ENCODE results near the gene TIGD6. TPM values are rescaled to one million over a fixed set of nuclear protein-coding genes. Genes with fewer than 3 reads are reported as not detected.

The TIGD6 gene
- total RNA-seq, 4 donors from 2014 or later, result 2.4 to 5.1 (median 3.8) TPM

DNA sequence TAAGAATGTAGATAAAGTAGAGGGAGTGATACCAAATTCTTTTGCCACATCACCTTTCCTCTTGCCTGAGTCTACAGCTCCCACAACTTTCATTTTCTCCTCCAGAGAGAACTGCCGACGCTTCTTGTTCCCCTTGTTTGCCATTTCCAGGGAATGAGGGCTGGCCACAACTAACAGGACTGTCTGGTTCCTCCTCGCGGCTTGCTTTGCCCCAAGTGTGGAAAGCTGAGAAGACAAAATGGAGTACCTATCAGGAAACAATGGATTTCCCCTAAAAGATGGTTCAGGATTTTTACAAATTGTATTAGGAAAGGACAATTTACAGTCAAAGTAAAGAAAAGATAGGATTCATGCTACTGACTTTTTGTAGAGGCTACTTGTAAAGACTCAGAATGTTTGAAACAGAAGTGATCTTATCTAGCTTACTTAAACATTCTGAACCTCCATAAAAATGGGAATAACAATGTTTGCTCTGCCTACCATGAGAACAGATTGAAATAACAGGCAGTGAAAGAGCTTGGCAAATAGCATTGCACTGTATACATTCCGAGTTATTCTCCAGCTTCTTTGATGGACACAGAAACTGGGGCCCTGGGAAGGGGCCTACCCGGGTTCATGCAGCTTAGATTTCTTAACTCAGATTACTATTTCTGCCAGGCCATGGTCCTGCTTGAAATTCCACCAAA, 4.1 kb downstream of the TIGD6 start:
- no peaks in the 10 kb centered on the region for H3K27me3 ChIP-seq
- H3K4me3 ChIP-seq, result no peak overlapping the region
- no peak overlapping the region for H3K27ac ChIP-seq
- H3K36me3 ChIP-seq, result peaks cover 0 to 27% of the 10 kb centered on the region in 2 donors
- no peaks in the 10 kb centered on the region for H3K9me3 ChIP-seq
- TF ChIP-seq POLR2AphosphoS5 (IDR thresholded peaks at IDR 0.05), result no peak
- no peak for TF ChIP-seq POLR2A (IDR thresholded peaks at IDR 0.05)
- TF ChIP-seq, protein P1, sequence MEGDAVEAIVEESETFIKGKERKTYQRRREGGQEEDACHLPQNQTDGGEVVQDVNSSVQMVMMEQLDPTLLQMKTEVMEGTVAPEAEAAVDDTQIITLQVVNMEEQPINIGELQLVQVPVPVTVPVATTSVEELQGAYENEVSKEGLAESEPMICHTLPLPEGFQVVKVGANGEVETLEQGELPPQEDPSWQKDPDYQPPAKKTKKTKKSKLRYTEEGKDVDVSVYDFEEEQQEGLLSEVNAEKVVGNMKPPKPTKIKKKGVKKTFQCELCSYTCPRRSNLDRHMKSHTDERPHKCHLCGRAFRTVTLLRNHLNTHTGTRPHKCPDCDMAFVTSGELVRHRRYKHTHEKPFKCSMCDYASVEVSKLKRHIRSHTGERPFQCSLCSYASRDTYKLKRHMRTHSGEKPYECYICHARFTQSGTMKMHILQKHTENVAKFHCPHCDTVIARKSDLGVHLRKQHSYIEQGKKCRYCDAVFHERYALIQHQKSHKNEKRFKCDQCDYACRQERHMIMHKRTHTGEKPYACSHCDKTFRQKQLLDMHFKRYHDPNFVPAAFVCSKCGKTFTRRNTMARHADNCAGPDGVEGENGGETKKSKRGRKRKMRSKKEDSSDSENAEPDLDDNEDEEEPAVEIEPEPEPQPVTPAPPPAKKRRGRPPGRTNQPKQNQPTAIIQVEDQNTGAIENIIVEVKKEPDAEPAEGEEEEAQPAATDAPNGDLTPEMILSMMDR (IDR thresholded peaks at IDR 0.05), result no peak
- TF ChIP-seq EP300 (IDR thresholded peaks at IDR 0.05), result no peak
- ATAC-seq, result no peak
- H3K4me1 ChIP-seq, result peaks cover 4 to 14% (median 4%) of the 10 kb centered on the region in 3 donors
- WGBS, 2 donors (ENCODE audit: low coverage in 1 of 2), result 79 to 86% methylated on average over 6 of the region's 6 CpGs

DNA sequence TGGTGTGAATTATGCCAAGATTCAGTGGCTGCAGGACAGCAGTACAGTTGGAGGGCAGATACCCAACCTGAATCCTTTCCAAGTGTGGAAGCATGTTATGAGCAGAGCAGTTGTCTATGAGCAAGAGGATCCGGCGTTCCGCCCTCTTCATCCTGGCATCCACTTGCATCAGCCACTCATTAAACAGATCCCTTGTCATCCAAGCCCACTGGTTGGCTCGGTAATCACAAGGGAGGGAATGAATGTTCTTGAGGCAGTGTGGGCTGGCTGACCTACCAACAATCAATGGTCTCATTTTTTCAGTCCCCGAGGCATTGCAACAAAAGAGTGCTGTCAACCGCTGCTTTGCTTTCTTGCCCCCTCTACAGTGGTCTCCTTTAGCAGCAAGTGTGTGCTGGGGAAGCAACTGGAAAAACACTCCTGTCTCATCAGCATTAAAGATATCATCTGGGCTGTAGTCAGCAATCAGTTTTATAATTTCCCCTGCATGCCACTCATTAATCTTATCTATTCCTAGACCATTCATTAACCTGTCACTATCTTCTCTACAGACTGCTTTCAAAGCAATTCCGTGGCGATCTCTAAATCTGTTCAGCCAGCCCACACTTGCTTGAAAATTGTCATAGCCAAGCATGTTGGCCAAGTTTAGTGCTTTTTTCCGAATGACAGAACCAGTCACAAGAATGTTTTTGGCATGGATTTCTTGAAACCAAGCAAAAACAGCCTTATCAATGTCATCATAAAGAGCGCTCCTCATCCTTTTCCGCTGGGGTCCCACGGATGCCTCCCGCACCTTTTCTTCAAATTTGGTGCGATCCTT, 4.9 kb downstream of the TIGD6 start:
- WGBS, 2 donors (ENCODE audit: low coverage in 1 of 2), result 74 to 86% methylated on average over 5 to 12 of the region's 14 CpGs
- Histone ChIP-seq H3K27me3 (no peaks in the 10 kb centered on the region), H3K36me3 (peaks cover 0 to 27% of the 10 kb centered on the region in 2 donors), H3K9me3 (no peaks in the 10 kb centered on the region), H3K4me3 (no peak overlapping the region), H3K27ac (no peak overlapping the region), H3K4me1 (peaks cover 4 to 11% (median 4%) of the 10 kb centered on the region in 3 donors)
- ATAC-seq, result no peak
- TF ChIP-seq POLR2A (IDR thresholded peaks at IDR 0.05) (no peak), POLR2AphosphoS5 (IDR thresholded peaks at IDR 0.05) (no peak), EP300 (IDR thresholded peaks at IDR 0.05) (no peak)
- TF ChIP-seq, protein P1 (IDR thresholded peaks at IDR 0.05), result no peak

GRCh38 chr5:149993471-149993870, 7.0 kb downstream of the TIGD6 start:
- H3K9me3 ChIP-seq, result no peaks in the 10 kb centered on the region
- no peak overlapping the region for H3K4me3 ChIP-seq
- peaks cover 0 to 27% of the 10 kb centered on the region in 2 donors for H3K36me3 ChIP-seq
- no peak for ATAC-seq
- no peaks in the 10 kb centered on the region for H3K27me3 ChIP-seq
- TF ChIP-seq, protein P1 (IDR thresholded peaks at IDR 0.05), result no peak
- TF ChIP-seq POLR2AphosphoS5 (IDR thresholded peaks at IDR 0.05) (no peak), EP300 (IDR thresholded peaks at IDR 0.05) (no peak), POLR2A (IDR thresholded peaks at IDR 0.05) (no peak)
- no peak overlapping the region for H3K27ac ChIP-seq
- 79 to 95% methylated on average over 2 of the region's 3 CpGs for WGBS, 2 donors (ENCODE audit: low coverage in 1 of 2)
- no peaks in the 10 kb centered on the region for H3K4me1 ChIP-seq

GRCh38 chr5:149990518-149991376, 9.7 kb downstream of the TIGD6 start:
- Histone ChIP-seq H3K27me3 (no peaks in the 10 kb centered on the region), H3K4me3 (no peak overlapping the region), H3K4me1 (no peaks in the 10 kb centered on the region), H3K9me3 (no peaks in the 10 kb centered on the region), H3K27ac (no peak overlapping the region), H3K36me3 (peaks cover 0 to 21% of the 10 kb centered on the region in 2 donors)
- TF ChIP-seq POLR2AphosphoS5 (IDR thresholded peaks at IDR 0.05), result no peak
- no peak for TF ChIP-seq POLR2A (IDR thresholded peaks at IDR 0.05)
- TF ChIP-seq, protein P1 (IDR thresholded peaks at IDR 0.05), result peak; percentile 86 to 93 (median 88)
- no peak for TF ChIP-seq EP300 (IDR thresholded peaks at IDR 0.05)
- WGBS, 2 donors (ENCODE audit: low coverage in 1 of 2), result 61 to 67% methylated on average over 3 to 4 of the region's 4 CpGs
- peak; percentile 73 for ATAC-seq

Measured in gastroesophageal sphincter (tissue), 4 donors.